ENCODE results near the gene TRIM33.

- TF ChIP-seq CTCF (IDR thresholded peaks at IDR 0.05) (no peak), POLR2A (IDR thresholded peaks at IDR 0.05) (no peak)
Observed at GRCh38 chr1:114479134-114479533, 31.9 kb downstream of the TRIM33 start.
